Activated CD8-positive, alpha-beta T cell treated with anti-CD3 and anti-CD28 coated beads, Interleukin-2, amount 10 ng/mL, durations not matched to agents 7 days and 5 days (primary cell): Measurements from ENCODE around the gene CRYL1. TPM values are rescaled to one million over a fixed set of nuclear protein-coding genes. Genes with fewer than 3 reads are reported as not detected.

Experiments
- ATAC-seq: fragments of 150-1000 bp; cut with Tn5 transposase; one replicate; pipeline ENCODE4 v1.10.0; 2021; ENCODE audit warnings: moderate library complexity
- CTCF ChIA-PET: fragments of 350-600 bp; sonication (Branson Sonifier 250); formaldehyde crosslinking; loops from one replicate; lab custom pipeline; 2021; ENCODE audit warnings: antibody characterized with exemption; lab: Charles Lee
- POLR2A ChIA-PET: fragments of 350-600 bp; sonication (Branson Sonifier 250); formaldehyde crosslinking; loops from one replicate; lab custom pipeline; 2021; ENCODE audit warnings: antibody characterized with exemption; lab: Charles Lee
- DNase-seq: peaks from one replicate; pipeline ENCODE4 v3.0.0-alpha.2; 2020
- H3K27ac Mint-ChIP-seq: one replicate; pipeline ENCODE4 v1.8.0; 2021; ENCODE audit warnings: mild to moderate bottlenecking, mixed read lengths
- H3K27me3 Mint-ChIP-seq: one replicate; pipeline ENCODE4 v1.8.0; 2021; ENCODE audit warnings: low read depth, mixed read lengths
- H3K36me3 Mint-ChIP-seq: one replicate; pipeline ENCODE4 v1.8.0; 2021; ENCODE audit warnings: low read depth, mixed read lengths
- H3K4me1 Mint-ChIP-seq: one replicate; pipeline ENCODE4 v1.8.0; 2021; ENCODE audit warnings: low read depth, mixed read lengths
- H3K4me3 Mint-ChIP-seq: one replicate; pipeline ENCODE4 v1.8.0; 2021; ENCODE audit warnings: mild to moderate bottlenecking, mixed read lengths
- H3K9me3 Mint-ChIP-seq: one replicate; pipeline ENCODE4 v1.8.0; 2022; ENCODE audit warnings: mixed read lengths; ENCODE audit not compliant: insufficient read depth
- total RNA-seq, 2 experiments: library from RNA; stranded (reverse); gene quantifications; one replicate each; pipeline ENCODE4 v1.2.3, GENCODE V29; 2021

CRYL1 gene
- total RNA-seq, 2 experiments from 2014 or later = 11.5 to 13.2 TPM

DNA sequence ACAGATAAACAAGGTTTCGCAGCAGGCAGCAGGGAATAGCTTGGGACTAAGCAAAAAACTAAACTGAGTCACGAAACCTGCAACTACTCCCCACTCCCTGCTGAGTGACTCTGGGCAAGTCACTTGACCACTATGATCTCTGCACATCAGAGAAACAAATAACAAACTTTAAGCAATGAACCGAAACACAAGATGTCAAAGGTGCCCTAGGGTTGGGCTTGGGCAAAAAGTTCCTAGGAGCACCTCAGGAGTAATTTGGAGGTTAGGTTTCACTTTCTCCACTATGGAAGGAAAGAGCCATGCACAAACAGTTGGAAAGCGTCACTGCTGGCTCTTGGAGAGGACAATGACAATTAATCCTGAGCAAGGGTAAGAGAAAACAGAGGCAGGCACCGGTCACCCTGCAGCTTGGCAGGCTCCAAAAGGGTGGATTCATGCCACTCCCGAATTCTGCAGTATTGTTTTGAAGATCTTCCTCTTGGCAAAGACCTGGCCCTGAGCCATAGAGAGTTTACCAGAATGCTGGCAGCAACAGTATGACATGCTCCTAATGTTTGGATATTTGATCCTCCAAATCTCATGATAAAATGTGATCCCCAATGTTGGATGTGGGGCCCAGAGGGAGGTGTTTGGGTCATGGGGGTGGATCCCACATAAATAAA is 60.3 kb downstream of the CRYL1 start:
- no peaks in the 10 kb centered on the region for H3K36me3 Mint-ChIP-seq
- ChIA-PET CTCF (interaction anchor here (0.6 kb wide), 1 partner anchor 832 kb away, joined by 3 read pairs; no protein-coding TSS in a partner anchor), POLR2A (no interaction called here)
- DNase-seq (no peak), ATAC-seq (no peak)
- no peaks in the 10 kb centered on the region for H3K9me3 Mint-ChIP-seq
- peaks cover 16% of the 10 kb centered on the region for H3K4me1 Mint-ChIP-seq
- H3K4me3 Mint-ChIP-seq = no peak overlapping the region
- H3K27ac Mint-ChIP-seq = no peak overlapping the region
- no peaks in the 10 kb centered on the region for H3K27me3 Mint-ChIP-seq

DNA sequence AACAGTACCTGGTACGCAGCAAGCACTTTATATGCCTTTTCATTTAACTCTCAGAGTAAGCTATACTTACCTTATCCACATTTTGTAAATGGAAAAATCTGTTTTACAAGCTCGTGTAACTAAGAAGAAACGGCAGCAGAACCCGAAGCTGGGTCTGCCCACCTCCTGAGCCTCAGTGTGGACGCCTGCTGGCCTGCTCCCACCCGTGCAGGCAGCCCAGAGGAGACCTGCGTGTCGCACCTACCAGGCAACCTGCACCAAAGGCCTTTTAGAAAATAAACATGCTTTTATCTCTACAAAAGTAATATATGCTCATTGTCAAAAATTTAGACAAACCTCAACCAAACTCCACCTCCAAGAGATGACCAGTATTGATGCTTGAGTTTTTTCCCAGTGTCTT is 62.7 kb downstream of the CRYL1 start:
- POLR2A ChIA-PET = no interaction called here
- H3K4me1 Mint-ChIP-seq = peaks cover 22% of the 10 kb centered on the region
- DNase-seq = no peak
- no peaks in the 10 kb centered on the region for H3K9me3 Mint-ChIP-seq
- no peaks in the 10 kb centered on the region for H3K36me3 Mint-ChIP-seq
- H3K27ac Mint-ChIP-seq = no peak overlapping the region
- no peaks in the 10 kb centered on the region for H3K27me3 Mint-ChIP-seq
- ATAC-seq = no peak
- no peak overlapping the region for H3K4me3 Mint-ChIP-seq
- CTCF ChIA-PET = no interaction called here

- POLR2A ChIA-PET = no interaction called here
Observed at GRCh38 chr13:20462533-20462915, 63.1 kb downstream of the CRYL1 start.

DNA sequence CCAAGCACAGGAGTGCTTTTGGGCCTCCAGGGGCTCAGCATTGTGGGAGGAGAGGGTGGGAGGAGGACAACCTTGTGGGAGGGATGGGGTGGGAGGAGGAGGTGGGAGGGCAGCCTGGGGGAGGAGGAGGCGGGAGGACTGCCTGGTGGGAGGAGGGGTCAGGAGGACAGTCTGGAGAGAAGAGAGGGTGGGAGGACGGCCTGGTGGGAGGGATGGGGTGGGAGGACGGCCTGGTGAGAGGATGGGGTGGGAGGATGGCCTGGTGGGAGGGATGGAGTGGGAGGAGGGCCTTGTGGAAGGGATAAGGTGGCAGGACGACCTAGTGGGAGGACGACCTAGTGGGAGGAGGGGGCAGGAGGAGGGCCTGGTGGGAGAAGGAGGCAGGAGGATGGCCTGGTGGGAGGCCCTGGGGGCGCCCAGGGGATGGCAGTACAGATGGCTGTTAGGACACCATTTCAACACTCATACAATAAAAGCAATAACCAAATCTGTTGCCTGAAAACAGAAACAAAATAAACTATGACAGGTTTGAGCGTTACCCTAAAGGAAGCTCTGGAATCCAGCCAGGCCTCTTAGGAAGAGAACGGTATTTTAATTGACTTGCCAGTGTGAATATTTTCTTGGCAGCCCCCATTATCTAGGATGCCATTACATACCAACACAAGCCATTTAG is 63.7 kb downstream of the CRYL1 start:
- no peak for DNase-seq
- no peak for ATAC-seq
- ChIA-PET POLR2A (no interaction called here), CTCF (no interaction called here)
- Mint-ChIP-seq H3K27ac (peak overlapping the region; percentile 34), H3K4me3 (no peak overlapping the region), H3K9me3 (no peaks in the 10 kb centered on the region), H3K4me1 (peaks cover 32% of the 10 kb centered on the region), H3K36me3 (no peaks in the 10 kb centered on the region), H3K27me3 (no peaks in the 10 kb centered on the region)

More at GRCh38 chr13:20462533-20462915, 63.1 kb downstream of the CRYL1 start:
- DNase-seq (no peak), ATAC-seq (no peak)
- no peak overlapping the region for H3K27ac Mint-ChIP-seq
- H3K36me3 Mint-ChIP-seq = no peaks in the 10 kb centered on the region
- no peaks in the 10 kb centered on the region for H3K9me3 Mint-ChIP-seq
- H3K27me3 Mint-ChIP-seq = no peaks in the 10 kb centered on the region
- peaks cover 26% of the 10 kb centered on the region for H3K4me1 Mint-ChIP-seq
- no peak overlapping the region for H3K4me3 Mint-ChIP-seq
- CTCF ChIA-PET = no interaction called here

GRCh38 chr13:20461481-20461859 is 64.2 kb downstream of the CRYL1 start:
- no peaks in the 10 kb centered on the region for H3K27me3 Mint-ChIP-seq
- H3K4me1 Mint-ChIP-seq = peaks cover 33% of the 10 kb centered on the region
- ChIA-PET CTCF (no interaction called here), POLR2A (no interaction called here)
- H3K27ac Mint-ChIP-seq = peak overlapping the region; percentile 46
- H3K36me3 Mint-ChIP-seq = no peaks in the 10 kb centered on the region
- H3K9me3 Mint-ChIP-seq = no peaks in the 10 kb centered on the region
- DNase-seq = no peak
- ATAC-seq = peak; percentile 47
- H3K4me3 Mint-ChIP-seq = no peak overlapping the region

GRCh38 chr13:20460761-20461160 is 64.9 kb downstream of the CRYL1 start:
- DNase-seq (no peak), ATAC-seq (no peak)
- ChIA-PET POLR2A (no interaction called here), CTCF (no interaction called here)
- Mint-ChIP-seq H3K9me3 (no peaks in the 10 kb centered on the region), H3K4me3 (no peak overlapping the region), H3K27ac (no peak overlapping the region), H3K36me3 (no peaks in the 10 kb centered on the region), H3K27me3 (no peaks in the 10 kb centered on the region), H3K4me1 (peaks cover 33% of the 10 kb centered on the region)

DNA sequence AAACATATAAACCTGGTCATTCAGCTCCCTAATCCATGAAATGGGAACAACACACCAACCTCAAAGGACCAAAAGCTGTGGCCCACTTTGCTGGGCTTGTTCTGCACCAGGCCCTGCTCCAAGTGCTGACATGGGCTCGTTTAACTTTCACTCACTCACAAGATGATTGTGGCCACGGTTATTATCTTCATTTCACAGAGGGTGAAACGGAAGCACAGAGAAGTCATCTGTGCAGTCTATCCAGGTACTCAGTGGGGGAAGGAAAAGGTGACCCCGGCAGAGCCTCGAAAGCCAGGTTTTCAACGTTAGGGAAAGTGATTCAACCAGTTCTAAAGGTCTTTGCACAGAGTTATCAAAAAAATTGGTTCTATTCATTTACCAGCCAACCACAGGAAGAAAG is 68.0 kb downstream of the CRYL1 start:
- Mint-ChIP-seq H3K27ac (no peak overlapping the region), H3K4me1 (peaks cover 29% of the 10 kb centered on the region), H3K27me3 (no peaks in the 10 kb centered on the region), H3K9me3 (no peaks in the 10 kb centered on the region), H3K36me3 (no peaks in the 10 kb centered on the region), H3K4me3 (no peak overlapping the region)
- ATAC-seq = no peak
- ChIA-PET POLR2A (no interaction called here), CTCF (no interaction called here)
- DNase-seq = no peak

GRCh38 chr13:20456737-20457136 is 68.9 kb downstream of the CRYL1 start:
- peaks cover 30% of the 10 kb centered on the region for H3K4me1 Mint-ChIP-seq
- no peaks in the 10 kb centered on the region for H3K36me3 Mint-ChIP-seq
- H3K27me3 Mint-ChIP-seq = no peaks in the 10 kb centered on the region
- ChIA-PET POLR2A (no interaction called here), CTCF (interaction anchor here (1.2 kb wide), 1 partner anchor 13 kb away, joined by 3 read pairs; no protein-coding TSS in a partner anchor)
- DNase-seq (no peak), ATAC-seq (no peak)
- no peak overlapping the region for H3K27ac Mint-ChIP-seq
- no peak overlapping the region for H3K4me3 Mint-ChIP-seq
- no peaks in the 10 kb centered on the region for H3K9me3 Mint-ChIP-seq

DNA sequence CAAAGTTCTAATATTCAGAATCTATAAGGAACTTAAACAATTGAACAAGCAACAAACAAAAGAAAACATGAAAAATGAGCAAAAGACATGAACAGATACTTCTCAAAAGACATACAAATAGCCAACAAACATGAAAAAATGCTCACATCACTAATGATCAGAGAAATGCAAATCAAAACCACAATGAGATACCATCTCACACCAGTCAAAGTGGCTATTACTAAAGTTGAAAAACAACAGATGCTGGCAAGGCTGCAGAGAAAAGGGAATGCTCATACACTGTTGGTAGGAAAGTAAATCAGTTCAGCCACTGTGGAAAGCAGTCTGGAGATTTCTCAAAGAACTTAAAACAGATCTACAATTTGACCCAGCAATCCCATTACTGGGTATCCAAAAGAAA is 74.3 kb downstream of the CRYL1 start:
- no peak for ATAC-seq
- H3K27me3 Mint-ChIP-seq = no peaks in the 10 kb centered on the region
- ChIA-PET POLR2A (no interaction called here), CTCF (interaction anchor here (1.0 kb wide), 1 partner anchor 254 kb away, joined by 3 read pairs; no protein-coding TSS in a partner anchor)
- H3K4me3 Mint-ChIP-seq = no peak overlapping the region
- no peak overlapping the region for H3K27ac Mint-ChIP-seq
- H3K4me1 Mint-ChIP-seq = peaks cover 9% of the 10 kb centered on the region
- H3K36me3 Mint-ChIP-seq = peaks cover 10% of the 10 kb centered on the region
- DNase-seq = no peak
- H3K9me3 Mint-ChIP-seq = peaks cover 19% of the 10 kb centered on the region

DNA sequence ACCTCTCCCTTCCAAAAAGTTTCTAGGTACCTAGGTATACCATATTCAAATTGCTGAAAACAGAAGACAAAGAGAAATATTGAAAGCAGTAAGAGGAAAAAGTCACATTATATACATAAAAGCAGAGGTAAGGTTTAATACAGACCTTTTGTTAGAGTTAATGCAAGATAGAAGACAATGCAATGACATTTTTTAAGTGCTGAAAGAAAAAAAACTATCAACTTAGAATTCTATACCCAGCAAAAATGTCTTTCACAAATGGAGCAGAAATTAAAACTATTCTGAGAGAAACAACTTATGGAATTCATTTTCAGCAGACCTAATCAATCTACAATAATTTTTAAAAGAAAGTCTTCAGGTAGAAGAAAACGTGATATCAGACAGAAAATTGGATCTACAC is 77.2 kb downstream of the CRYL1 start:
- H3K4me1 Mint-ChIP-seq = peaks cover 9% of the 10 kb centered on the region
- no peaks in the 10 kb centered on the region for H3K27me3 Mint-ChIP-seq
- ATAC-seq (no peak), DNase-seq (no peak)
- H3K4me3 Mint-ChIP-seq = no peak overlapping the region
- no peak overlapping the region for H3K27ac Mint-ChIP-seq
- POLR2A ChIA-PET = no interaction called here
- H3K9me3 Mint-ChIP-seq = peaks cover 19% of the 10 kb centered on the region
- CTCF ChIA-PET = no interaction called here
- peaks cover 16% of the 10 kb centered on the region for H3K36me3 Mint-ChIP-seq

GRCh38 chr13:20446900-20447299 is 78.8 kb downstream of the CRYL1 start:
- no peak overlapping the region for H3K4me3 Mint-ChIP-seq
- ChIA-PET POLR2A (no interaction called here), CTCF (no interaction called here)
- H3K27me3 Mint-ChIP-seq = no peaks in the 10 kb centered on the region
- ATAC-seq = no peak
- no peak for DNase-seq
- no peak overlapping the region for H3K27ac Mint-ChIP-seq
- peaks cover 9% of the 10 kb centered on the region for H3K4me1 Mint-ChIP-seq
- H3K9me3 Mint-ChIP-seq = peaks cover 19% of the 10 kb centered on the region
- H3K36me3 Mint-ChIP-seq = peaks cover 16% of the 10 kb centered on the region

DNA sequence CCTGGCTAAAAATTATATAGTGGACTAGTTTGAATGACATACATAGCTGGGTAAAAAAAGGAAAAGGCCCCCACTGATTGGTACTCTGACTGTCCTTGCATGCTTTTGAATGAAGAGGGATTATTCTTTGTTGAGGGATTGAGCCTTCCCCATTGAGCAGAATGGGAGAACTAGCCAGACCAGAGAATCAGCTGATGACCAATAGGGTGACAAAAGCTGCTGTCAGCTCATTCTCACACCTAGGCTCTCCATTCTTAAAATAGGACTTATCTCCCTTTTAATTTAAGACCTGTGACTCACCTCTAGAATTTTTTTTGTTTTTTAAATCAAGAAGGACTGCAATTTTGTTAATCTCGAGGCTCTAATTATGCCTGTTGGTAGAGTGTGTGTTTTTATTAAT is 79.3 kb downstream of the CRYL1 start:
- peaks cover 16% of the 10 kb centered on the region for H3K36me3 Mint-ChIP-seq
- no peak overlapping the region for H3K4me3 Mint-ChIP-seq
- H3K4me1 Mint-ChIP-seq = peaks cover 4% of the 10 kb centered on the region
- ChIA-PET POLR2A (no interaction called here), CTCF (no interaction called here)
- H3K27me3 Mint-ChIP-seq = no peaks in the 10 kb centered on the region
- DNase-seq = no peak
- no peak overlapping the region for H3K27ac Mint-ChIP-seq
- H3K9me3 Mint-ChIP-seq = peaks cover 19% of the 10 kb centered on the region
- no peak for ATAC-seq
